SK-N-SH treated with all-trans-retinoic acid at 6 μM for 48 hours (cell line): ENCODE data around the gene HAPLN2.
"Not testable (repeated sequence)": the region's sequence is repeated elsewhere in the genome, so short reads cannot be mapped to it uniquely, and the experiment has no call there.

ENCODE experiments used
- ATAC-seq: fragments of 200-7000 bp; cut with Tn5 transposase; 3 replicates; pipeline ENCODE4 v1.9.1; 2020; ENCODE audit warnings: mild to moderate bottlenecking, moderate library complexity
- ARNTL ChIP-seq: fragments of 450-650 bp; formaldehyde crosslinking; IDR thresholded peaks from 2 replicates; pipeline ENCODE4 v1.5.0; 2020; ENCODE audit warnings: low read depth, mild to moderate bottlenecking, moderate library complexity, borderline replicate concordance
- CREB5 ChIP-seq: fragments of 250-450 bp; sonication (Bioruptor Pico); IDR thresholded peaks from 2 replicates; pipeline ENCODE4 v1.5.1; 2020; ENCODE audit warnings: low read depth, mild to moderate bottlenecking, moderate library complexity
- CSRNP3 ChIP-seq: fragments of 250-450 bp; sonication (Bioruptor Pico); IDR thresholded peaks from 2 replicates; pipeline ENCODE4 v1.5.1; 2021; ENCODE audit warnings: mild to moderate bottlenecking, moderate library complexity
- ESRRG ChIP-seq: fragments of 250-450 bp; sonication (Bioruptor Pico); IDR thresholded peaks from 2 replicates; pipeline ENCODE4 v1.6.1; 2021; ENCODE audit warnings: mild to moderate bottlenecking
- GLIS3 ChIP-seq: fragments of 250-450 bp; sonication (Bioruptor Pico); IDR thresholded peaks from 2 replicates; pipeline ENCODE4 v1.5.0; 2020; ENCODE audit warnings: mild to moderate bottlenecking, moderate library complexity
- ISL1 ChIP-seq: fragments of 250-450 bp; sonication (Bioruptor Pico); IDR thresholded peaks from 2 replicates; pipeline ENCODE4 v2.1.2; 2022; ENCODE audit warnings: mild to moderate bottlenecking, moderate library complexity
- RARB ChIP-seq: fragments of 250-450 bp; sonication (Bioruptor Pico); IDR thresholded peaks from 2 replicates; pipeline ENCODE4 v1.8.0; 2021; ENCODE audit warnings: mild to moderate bottlenecking, moderate library complexity
- TCF4 ChIP-seq: fragments of 250-450 bp; sonication (Bioruptor Pico); IDR thresholded peaks from 2 replicates; pipeline ENCODE4 v1.8.0; 2021; ENCODE audit warnings: mild to moderate bottlenecking, moderate library complexity, borderline replicate concordance
- TOX ChIP-seq: fragments of 250-450 bp; sonication (Bioruptor Pico); IDR thresholded peaks from 2 replicates; pipeline ENCODE4 v1.8.0; 2021; ENCODE audit warnings: mild to moderate bottlenecking, moderate library complexity, borderline replicate concordance
- TSHZ2 ChIP-seq: fragments of 250-450 bp; sonication (Bioruptor Pico); IDR thresholded peaks from 2 replicates; pipeline ENCODE4 v1.5.0; 2020; ENCODE audit warnings: mild to moderate bottlenecking, moderate library complexity
- ZC3H10 ChIP-seq: fragments of 250-450 bp; sonication (Bioruptor Pico); IDR thresholded peaks from 2 replicates; pipeline ENCODE4 v1.5.1; 2021; ENCODE audit warnings: mild to moderate bottlenecking, moderate library complexity
- ZFP3 ChIP-seq: fragments of 250-450 bp; sonication (Bioruptor Pico); IDR thresholded peaks from 2 replicates; pipeline ENCODE4 v1.5.0; 2020; ENCODE audit warnings: mild to moderate bottlenecking, moderate library complexity
- ZFP30 ChIP-seq: fragments of 450-650 bp; formaldehyde crosslinking; IDR thresholded peaks from 2 replicates; pipeline ENCODE4 v1.5.0; 2022; ENCODE audit warnings: mild to moderate bottlenecking, moderate library complexity
- ZNF70 ChIP-seq: fragments of 450-650 bp; formaldehyde crosslinking; IDR thresholded peaks from 2 replicates; pipeline ENCODE4 v1.5.0; 2020; ENCODE audit warnings: mild to moderate bottlenecking, moderate library complexity
- ZNF8 ChIP-seq: fragments of 450-650 bp; formaldehyde crosslinking; IDR thresholded peaks from 2 replicates; pipeline ENCODE4 v1.5.0; 2020; ENCODE audit warnings: mild to moderate bottlenecking, moderate library complexity
- TF ChIP-seq, protein P1 (sequence below): fragments of 250-450 bp; sonication (Bioruptor Pico); IDR thresholded peaks from 2 replicates; pipeline ENCODE4 v1.8.0; 2021; ENCODE audit warnings: low read depth, mild to moderate bottlenecking, moderate library complexity, borderline replicate concordance
- TF ChIP-seq, protein P2 (sequence below): fragments of 250-450 bp; sonication (Bioruptor Pico); IDR thresholded peaks from 2 replicates; pipeline ENCODE4 v1.8.0; 2020; ENCODE audit warnings: mild to moderate bottlenecking, moderate library complexity, borderline replicate concordance

The HAPLN2 gene

DNA sequence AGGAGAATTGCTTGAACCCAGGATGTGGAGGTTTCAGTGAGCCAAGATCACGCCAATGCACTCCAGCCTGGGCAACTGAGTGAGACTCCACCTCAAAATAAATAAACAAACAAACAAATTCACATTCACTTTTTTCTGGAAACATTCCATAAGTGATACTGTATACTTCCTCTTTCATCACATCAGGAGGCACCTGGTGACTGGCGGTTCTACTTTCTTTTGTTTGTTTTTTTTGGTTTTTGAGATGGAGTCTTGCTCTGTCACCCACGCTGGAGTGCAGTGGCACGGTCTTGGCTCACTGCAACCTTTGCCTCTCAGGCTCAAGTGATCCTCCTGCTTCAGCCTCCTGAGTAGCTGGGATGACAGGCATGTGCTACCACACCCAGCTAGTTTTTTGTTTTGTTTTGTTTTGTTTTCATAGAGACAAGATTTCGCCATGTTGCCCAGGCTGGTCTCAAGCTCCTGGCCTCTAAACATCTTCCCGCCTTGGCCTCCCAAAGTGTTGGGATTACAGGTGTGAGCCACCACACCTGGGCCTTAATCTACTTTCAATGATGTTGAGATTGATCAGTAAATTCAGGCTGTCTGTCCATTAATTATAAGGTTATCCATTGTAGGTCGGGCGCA lies 10.7 kb downstream of the HAPLN2 start (continued):
- TF ChIP-seq, protein P1, sequence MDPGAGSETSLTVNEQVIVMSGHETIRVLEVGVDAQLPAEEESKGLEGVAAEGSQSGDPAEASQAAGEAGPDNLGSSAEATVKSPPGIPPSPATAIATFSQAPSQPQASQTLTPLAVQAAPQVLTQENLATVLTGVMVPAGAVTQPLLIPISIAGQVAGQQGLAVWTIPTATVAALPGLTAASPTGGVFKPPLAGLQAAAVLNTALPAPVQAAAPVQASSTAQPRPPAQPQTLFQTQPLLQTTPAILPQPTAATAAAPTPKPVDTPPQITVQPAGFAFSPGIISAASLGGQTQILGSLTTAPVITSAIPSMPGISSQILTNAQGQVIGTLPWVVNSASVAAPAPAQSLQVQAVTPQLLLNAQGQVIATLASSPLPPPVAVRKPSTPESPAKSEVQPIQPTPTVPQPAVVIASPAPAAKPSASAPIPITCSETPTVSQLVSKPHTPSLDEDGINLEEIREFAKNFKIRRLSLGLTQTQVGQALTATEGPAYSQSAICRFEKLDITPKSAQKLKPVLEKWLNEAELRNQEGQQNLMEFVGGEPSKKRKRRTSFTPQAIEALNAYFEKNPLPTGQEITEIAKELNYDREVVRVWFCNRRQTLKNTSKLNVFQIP, result no peak
- TF ChIP-seq ZFP3 (CRISPR knock-in tag), result no peak
- no peak for TF ChIP-seq ISL1 (CRISPR knock-in tag)
- TF ChIP-seq, protein P2, sequence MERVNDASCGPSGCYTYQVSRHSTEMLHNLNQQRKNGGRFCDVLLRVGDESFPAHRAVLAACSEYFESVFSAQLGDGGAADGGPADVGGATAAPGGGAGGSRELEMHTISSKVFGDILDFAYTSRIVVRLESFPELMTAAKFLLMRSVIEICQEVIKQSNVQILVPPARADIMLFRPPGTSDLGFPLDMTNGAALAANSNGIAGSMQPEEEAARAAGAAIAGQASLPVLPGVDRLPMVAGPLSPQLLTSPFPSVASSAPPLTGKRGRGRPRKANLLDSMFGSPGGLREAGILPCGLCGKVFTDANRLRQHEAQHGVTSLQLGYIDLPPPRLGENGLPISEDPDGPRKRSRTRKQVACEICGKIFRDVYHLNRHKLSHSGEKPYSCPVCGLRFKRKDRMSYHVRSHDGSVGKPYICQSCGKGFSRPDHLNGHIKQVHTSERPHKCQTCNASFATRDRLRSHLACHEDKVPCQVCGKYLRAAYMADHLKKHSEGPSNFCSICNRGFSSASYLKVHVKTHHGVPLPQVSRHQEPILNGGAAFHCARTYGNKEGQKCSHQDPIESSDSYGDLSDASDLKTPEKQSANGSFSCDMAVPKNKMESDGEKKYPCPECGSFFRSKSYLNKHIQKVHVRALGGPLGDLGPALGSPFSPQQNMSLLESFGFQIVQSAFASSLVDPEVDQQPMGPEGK (CRISPR knock-in tag), result no peak

GRCh38 chr1:156631152-156631551 lies 11.9 kb downstream of the HAPLN2 start:
- not testable (repeated sequence) for ATAC-seq

DNA sequence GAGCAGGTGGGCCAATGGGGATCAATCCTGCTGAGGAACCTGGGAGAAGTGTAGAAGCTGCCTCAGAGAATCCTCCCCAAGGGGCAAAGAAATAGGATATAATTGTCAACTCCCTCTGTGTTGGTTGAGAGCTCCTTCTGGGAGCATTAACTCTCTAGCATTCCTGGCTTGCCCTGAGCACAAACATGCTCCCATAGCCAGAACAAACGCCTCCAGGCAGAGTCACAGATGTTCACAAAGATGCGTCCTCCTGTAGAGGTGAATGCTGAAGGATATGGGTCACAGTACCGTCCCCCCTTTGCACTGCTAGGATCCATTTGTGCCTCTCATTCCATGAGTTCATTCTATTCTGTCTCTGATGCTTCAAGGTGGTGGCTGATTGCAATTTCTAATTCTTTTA lies 13.1 kb downstream of the HAPLN2 start:
- ATAC-seq, result no peak
- no peak for TF ChIP-seq TOX (CRISPR knock-in tag)
- TF ChIP-seq CREB5 (CRISPR knock-in tag), result no peak
- TF ChIP-seq, protein P2 (CRISPR knock-in tag), result no peak
- no peak for TF ChIP-seq ISL1 (CRISPR knock-in tag)
- TF ChIP-seq TCF4 (CRISPR knock-in tag), result no peak
- no peak for TF ChIP-seq ESRRG (CRISPR knock-in tag)
- TF ChIP-seq ZC3H10 (CRISPR knock-in tag), result no peak
- no peak for TF ChIP-seq ZFP30 (CRISPR knock-in tag)
- TF ChIP-seq ARNTL, result no peak
- TF ChIP-seq CSRNP3 (CRISPR knock-in tag), result no peak

GRCh38 chr1:156638189-156638985 lies 19.2 kb downstream of the HAPLN2 start:
- TF ChIP-seq TSHZ2, result no peak
- no peak for TF ChIP-seq ZNF8
- TF ChIP-seq GLIS3 (CRISPR knock-in tag), result no peak
- TF ChIP-seq, protein P1, result no peak
- TF ChIP-seq TCF4 (CRISPR knock-in tag), result no peak
- no peak for TF ChIP-seq ZNF70
- TF ChIP-seq ESRRG (CRISPR knock-in tag), result no peak
- TF ChIP-seq RARB (CRISPR knock-in tag), result no peak
- no peak for TF ChIP-seq CSRNP3 (CRISPR knock-in tag)
- no peak for ATAC-seq
